ENCODE data around the gene CPA4. TPM values are rescaled to one million over a fixed set of nuclear protein-coding genes. Genes with fewer than 3 reads are reported as not detected.

Gene CPA4
- total RNA-seq, 2 experiments from 2014 or later: not detected

DNA sequence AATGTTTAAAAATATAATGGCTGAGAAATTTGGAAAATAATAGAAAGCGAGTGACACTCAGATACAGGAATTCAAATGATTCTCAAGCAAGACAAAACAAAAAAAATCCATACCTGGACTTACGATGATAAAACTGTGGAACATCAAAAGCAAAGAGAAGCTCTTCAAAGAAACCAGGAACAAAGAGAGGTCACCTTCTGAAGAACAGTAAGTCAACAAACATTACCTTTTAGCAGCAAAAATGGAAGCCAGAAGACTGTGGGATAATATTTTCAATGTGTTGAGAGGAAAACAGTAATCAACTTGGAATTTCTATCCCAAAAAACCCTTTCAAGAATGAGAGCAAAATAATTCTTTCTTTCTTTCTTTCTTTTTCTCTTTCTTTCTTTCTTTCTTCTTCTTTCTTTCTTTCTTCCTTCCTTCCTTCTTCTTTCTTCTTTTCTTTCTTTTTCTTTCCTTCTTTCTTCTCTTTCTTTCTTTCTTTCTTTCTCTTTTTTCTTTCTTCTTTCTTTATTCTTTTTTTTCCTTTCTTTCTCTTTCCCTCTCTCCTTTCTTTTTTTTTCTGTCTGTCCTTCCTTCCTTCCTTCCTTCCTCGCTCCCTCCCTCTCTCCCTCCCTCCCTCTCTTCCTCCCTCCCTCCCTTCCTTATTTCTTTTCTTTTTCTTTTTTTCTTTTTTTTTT is 49.9 kb downstream of the CPA4 start:
- POLR2A ChIA-PET: interaction anchor here (0.6 to 1.2 kb wide), 3 partner anchors 12 to 266 kb away, joined by 5 to 6 read pairs (median 5); no protein-coding TSS in a partner anchor
- BruUV-seq (replicated peaks): no TSS peak
- Histone ChIP-seq H3K9me3 (ENCODE audit: low read length) (no peaks in the 10 kb centered on the region), H2AFZ (ENCODE audit: low read length) (no peak overlapping the region), H3K27ac (ENCODE audit: low read depth, low read length, poor library complexity, severe bottlenecking) (no peak overlapping the region), H3K4me1 (ENCODE audit: insufficient read depth, low read length, poor library complexity, severe bottlenecking) (no peaks in the 10 kb centered on the region), H3K36me3 (ENCODE audit: insufficient read depth, low read length) (no peaks in the 10 kb centered on the region), H4K20me1 (ENCODE audit: insufficient read depth, low read length) (no peaks in the 10 kb centered on the region), H3K4me3 (ENCODE audit: low read depth, low read length, poor library complexity, severe bottlenecking) (no peak overlapping the region), H3K9me2 (ENCODE audit: insufficient read depth, low read length) (no peaks in the 10 kb centered on the region), H3K79me2 (ENCODE audit: insufficient read depth, low read depth, low read length) (no peaks in the 10 kb centered on the region), H3K4me2 (ENCODE audit: low read length) (no peak overlapping the region)
- CTCF ChIA-PET (ENCODE audit: unreplicated experiment): no interaction called here
- DNase-seq (ENCODE audit: low spot score): no peak
- TF ChIP-seq, protein P1, sequence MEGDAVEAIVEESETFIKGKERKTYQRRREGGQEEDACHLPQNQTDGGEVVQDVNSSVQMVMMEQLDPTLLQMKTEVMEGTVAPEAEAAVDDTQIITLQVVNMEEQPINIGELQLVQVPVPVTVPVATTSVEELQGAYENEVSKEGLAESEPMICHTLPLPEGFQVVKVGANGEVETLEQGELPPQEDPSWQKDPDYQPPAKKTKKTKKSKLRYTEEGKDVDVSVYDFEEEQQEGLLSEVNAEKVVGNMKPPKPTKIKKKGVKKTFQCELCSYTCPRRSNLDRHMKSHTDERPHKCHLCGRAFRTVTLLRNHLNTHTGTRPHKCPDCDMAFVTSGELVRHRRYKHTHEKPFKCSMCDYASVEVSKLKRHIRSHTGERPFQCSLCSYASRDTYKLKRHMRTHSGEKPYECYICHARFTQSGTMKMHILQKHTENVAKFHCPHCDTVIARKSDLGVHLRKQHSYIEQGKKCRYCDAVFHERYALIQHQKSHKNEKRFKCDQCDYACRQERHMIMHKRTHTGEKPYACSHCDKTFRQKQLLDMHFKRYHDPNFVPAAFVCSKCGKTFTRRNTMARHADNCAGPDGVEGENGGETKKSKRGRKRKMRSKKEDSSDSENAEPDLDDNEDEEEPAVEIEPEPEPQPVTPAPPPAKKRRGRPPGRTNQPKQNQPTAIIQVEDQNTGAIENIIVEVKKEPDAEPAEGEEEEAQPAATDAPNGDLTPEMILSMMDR (conservative IDR thresholded peaks at IDR 0.05; ENCODE audit: low read length): no peak
- no peak for TF ChIP-seq EZH2phosphoT487 (IDR thresholded peaks at IDR 0.05; ENCODE audit: borderline replicate concordance, low read depth, low read length)
- intact Hi-C loops (cut with micrococcal nuclease; ENCODE audit: unreplicated experiment): no loop called here

DNA sequence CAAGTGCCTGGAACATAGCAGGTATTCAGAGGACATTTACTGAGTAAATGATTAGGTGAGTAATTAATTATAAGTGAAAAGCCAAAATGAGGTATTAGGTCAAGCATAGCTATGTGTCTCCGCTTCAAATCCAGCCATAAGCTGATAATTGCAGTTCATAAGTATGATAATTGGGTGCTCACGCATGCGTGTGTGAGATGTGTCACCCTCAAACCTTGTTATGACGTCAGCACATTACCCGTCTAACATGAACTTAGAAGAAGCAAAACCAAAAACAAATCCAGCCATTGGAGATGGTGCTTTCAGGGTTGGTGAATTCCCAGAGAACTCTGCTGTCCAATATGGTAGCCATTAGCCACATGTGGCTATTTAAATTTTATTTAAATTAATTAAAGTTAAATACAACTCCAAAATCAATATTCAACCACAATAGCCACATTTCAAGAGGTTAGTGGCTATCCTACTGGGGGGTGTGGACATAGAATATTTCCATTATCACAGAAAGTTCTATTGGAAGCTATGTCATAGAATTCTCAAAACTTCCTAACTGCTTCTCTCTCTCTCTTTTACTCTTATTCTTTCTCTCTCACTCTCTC is 51.4 kb downstream of the CPA4 start, which contains the start of gene CPA5:
CPA5 (plus strand) TSS at position 546 of the 596 bp plus-strand sequence. CDS start 1,670 bp downstream, outside the sequence.
- POLR2A ChIA-PET: interaction anchor here (0.5 to 1.3 kb wide), 4 partner anchors 11 to 129 kb away, joined by 3 to 4 read pairs (median 4); no protein-coding TSS in a partner anchor
- intact Hi-C loops (cut with micrococcal nuclease; ENCODE audit: unreplicated experiment): no loop called here
- H4K20me1 ChIP-seq (ENCODE audit: insufficient read depth, low read length): no peaks in the 10 kb centered on the region
- H2AFZ ChIP-seq (ENCODE audit: low read length): no peak within 1 kb of the TSS
- DNase-seq (ENCODE audit: low spot score): no peak
- CTCF ChIA-PET (ENCODE audit: unreplicated experiment): no interaction called here
- no peak within 1 kb of the TSS for H3K4me3 ChIP-seq (ENCODE audit: low read depth, low read length, poor library complexity, severe bottlenecking)
- no peaks in the 10 kb centered on the region for H3K9me2 ChIP-seq (ENCODE audit: insufficient read depth, low read length)
- no peaks in the 10 kb centered on the region for H3K4me1 ChIP-seq (ENCODE audit: insufficient read depth, low read length, poor library complexity, severe bottlenecking)
- no peak for TF ChIP-seq EZH2phosphoT487 (IDR thresholded peaks at IDR 0.05; ENCODE audit: borderline replicate concordance, low read depth, low read length)
- TF ChIP-seq, protein P1 (conservative IDR thresholded peaks at IDR 0.05; ENCODE audit: low read length): no peak
- H3K79me2 ChIP-seq (ENCODE audit: insufficient read depth, low read depth, low read length): no peaks in the 10 kb centered on the region
- no peak within 1 kb of the TSS for H3K27ac ChIP-seq (ENCODE audit: low read depth, low read length, poor library complexity, severe bottlenecking)
- H3K9me3 ChIP-seq (ENCODE audit: low read length): no peaks in the 10 kb centered on the region
- no peak within 1 kb of the TSS for H3K4me2 ChIP-seq (ENCODE audit: low read length)
- H3K36me3 ChIP-seq (ENCODE audit: insufficient read depth, low read length): no peaks in the 10 kb centered on the region
- BruUV-seq (replicated peaks): no TSS peak

- Histone ChIP-seq H4K20me1 (ENCODE audit: insufficient read depth, low read length) (no peaks in the 10 kb centered on the region), H3K4me3 (ENCODE audit: low read depth, low read length, poor library complexity, severe bottlenecking) (no peak overlapping the region), H3K79me2 (ENCODE audit: insufficient read depth, low read depth, low read length) (no peaks in the 10 kb centered on the region), H2AFZ (ENCODE audit: low read length) (no peak overlapping the region), H3K4me1 (ENCODE audit: insufficient read depth, low read length, poor library complexity, severe bottlenecking) (no peaks in the 10 kb centered on the region), H3K9me2 (ENCODE audit: insufficient read depth, low read length) (no peaks in the 10 kb centered on the region), H3K36me3 (ENCODE audit: insufficient read depth, low read length) (no peaks in the 10 kb centered on the region), H3K27ac (ENCODE audit: low read depth, low read length, poor library complexity, severe bottlenecking) (no peak overlapping the region), H3K4me2 (ENCODE audit: low read length) (no peak overlapping the region), H3K9me3 (ENCODE audit: low read length) (no peaks in the 10 kb centered on the region)
- intact Hi-C loops (cut with micrococcal nuclease; ENCODE audit: unreplicated experiment): no loop called here
- ChIA-PET CTCF (ENCODE audit: unreplicated experiment) (no interaction called here), POLR2A (interaction anchor here (0.8 to 1.3 kb wide), 2 partner anchors 12 to 128 kb away, joined by 3 to 4 read pairs; no protein-coding TSS in a partner anchor)
- DNase-seq (ENCODE audit: low spot score): no peak
- no peak for TF ChIP-seq EZH2phosphoT487 (IDR thresholded peaks at IDR 0.05; ENCODE audit: borderline replicate concordance, low read depth, low read length)
- TF ChIP-seq, protein P1 (conservative IDR thresholded peaks at IDR 0.05; ENCODE audit: low read length): no peak
- no TSS peak for BruUV-seq (replicated peaks)
These were observed 52.2 kb downstream of the CPA4 start for GRCh38 chr7:130345136-130345535.
